G401.6 (cell line): ENCODE measurements around the gene ZNF609.
"Not testable (repeated sequence)": the region's sequence is repeated elsewhere in the genome, so short reads cannot be mapped to it uniquely, and the experiment has no call there.

Experiments
- FAIRE-seq: peaks from 2 replicates; lab custom pipeline; 2012; peaks lifted over from hg19 to GRCh38; lab: Jason Lieb, UNC

ZNF609 gene

GRCh38 chr15:64623347-64623996 lies 163.1 kb downstream of the ZNF609 start:
- FAIRE-seq, result no peak

DNA sequence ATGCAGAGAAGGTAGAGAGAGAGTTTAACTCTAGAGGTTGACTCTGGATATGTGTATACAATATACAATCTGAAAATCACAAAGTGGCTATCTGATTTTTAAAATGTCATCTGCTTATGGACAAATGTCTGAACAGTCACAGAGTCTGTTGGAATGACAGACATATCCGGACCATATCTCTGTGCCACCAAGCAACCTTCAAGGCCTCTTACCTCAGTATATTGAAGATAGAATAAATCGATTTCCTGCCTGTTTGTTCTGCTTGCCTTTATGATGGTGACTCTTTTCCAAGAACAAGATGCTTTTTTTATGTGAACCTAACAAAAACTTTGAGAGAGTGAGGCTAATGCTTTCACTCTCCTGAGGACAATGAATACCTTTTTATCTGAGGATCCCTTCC lies 163.9 kb downstream of the ZNF609 start:
- no peak for FAIRE-seq

- no peak for FAIRE-seq
These were observed 168.7 kb downstream of the ZNF609 start for GRCh38 chr15:64629063-64629462.

GRCh38 chr15:64630396-64631107 lies 170.2 kb downstream of the ZNF609 start:
- FAIRE-seq, result no peak

DNA sequence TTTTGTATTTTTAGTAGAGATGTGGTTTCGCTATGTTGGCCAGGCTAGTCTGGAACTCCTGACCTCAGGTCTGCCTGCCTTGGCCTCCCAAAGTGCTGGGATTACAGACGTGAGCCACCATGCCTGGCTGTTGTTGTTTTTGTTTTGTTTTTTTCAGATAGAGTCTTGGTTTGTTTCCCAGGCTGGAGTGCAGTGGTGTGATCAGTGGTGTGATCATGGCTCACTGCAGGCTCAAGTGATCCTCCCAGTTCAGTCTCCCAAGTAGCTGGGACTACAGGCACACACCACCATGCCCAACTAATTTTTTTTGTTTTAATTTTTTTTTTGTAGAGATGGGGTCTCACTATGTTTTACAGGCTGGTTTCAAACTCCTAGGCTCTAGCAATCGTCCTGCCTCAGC lies 172.3 kb downstream of the ZNF609 start:
- not testable (repeated sequence) for FAIRE-seq

- no peak for FAIRE-seq
These were observed 173.0 kb downstream of the ZNF609 start for GRCh38 chr15:64633332-64633731.

GRCh38 chr15:64634027-64634426 lies 173.6 kb downstream of the ZNF609 start:
- FAIRE-seq, result no peak

DNA sequence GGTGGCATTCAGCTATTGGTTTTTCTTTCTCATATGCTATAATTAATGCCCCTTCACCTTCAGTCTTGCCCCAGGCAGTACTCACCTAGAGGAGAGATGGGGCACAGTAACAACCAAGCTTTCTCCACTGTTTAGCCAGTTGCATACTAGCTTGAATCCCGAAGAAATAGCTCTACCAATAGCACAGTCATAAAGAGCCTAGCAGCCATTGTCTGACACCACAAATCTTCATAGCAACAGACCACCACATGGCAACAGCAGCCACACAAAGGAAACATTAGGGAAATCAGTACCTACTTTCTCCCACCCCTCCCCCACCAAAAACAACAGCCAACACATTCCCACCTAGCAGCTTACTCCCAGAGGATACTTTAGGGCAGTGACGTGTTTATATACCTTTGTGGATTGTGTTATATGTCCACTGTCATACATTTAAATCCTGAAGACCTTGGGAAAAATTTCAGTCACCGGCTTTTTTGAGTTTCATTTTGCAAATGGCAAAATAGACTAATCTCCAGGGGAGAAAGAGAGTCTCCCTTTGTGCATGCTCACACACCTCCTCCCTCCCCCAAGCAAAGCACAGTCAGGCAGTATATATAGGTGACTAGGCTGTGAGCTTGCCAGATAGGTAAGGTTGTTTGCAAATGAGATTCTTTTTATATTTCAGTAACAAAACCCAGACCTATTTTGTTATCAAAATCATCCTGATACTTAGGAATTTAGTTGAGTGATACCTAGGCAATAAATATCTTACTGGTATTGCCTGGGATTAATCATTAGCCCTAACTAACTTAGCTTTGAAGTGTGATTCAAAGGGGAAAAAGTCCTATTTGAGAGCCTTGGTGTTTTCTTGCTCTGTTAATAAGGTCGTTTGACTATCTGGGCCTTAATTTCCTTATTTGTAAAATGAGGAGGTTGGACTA lies 174.5 kb downstream of the ZNF609 start:
- no peak for FAIRE-seq

GRCh38 chr15:64635499-64636495 lies 175.4 kb downstream of the ZNF609 start:
- FAIRE-seq, result no peak

GRCh38 chr15:64636556-64636955 lies 176.2 kb downstream of the ZNF609 start:
- FAIRE-seq, result no peak

GRCh38 chr15:64637412-64637811 lies 177.0 kb downstream of the ZNF609 start:
- FAIRE-seq, result no peak

- not testable (repeated sequence) for FAIRE-seq
These were observed 179.4 kb downstream of the ZNF609 start for GRCh38 chr15:64639744-64640143.

GRCh38 chr15:64640146-64640871 lies 179.9 kb downstream of the ZNF609 start:
- no peak for FAIRE-seq

- no peak for FAIRE-seq
These were observed 182.5 kb downstream of the ZNF609 start for GRCh38 chr15:64642875-64643274.

DNA sequence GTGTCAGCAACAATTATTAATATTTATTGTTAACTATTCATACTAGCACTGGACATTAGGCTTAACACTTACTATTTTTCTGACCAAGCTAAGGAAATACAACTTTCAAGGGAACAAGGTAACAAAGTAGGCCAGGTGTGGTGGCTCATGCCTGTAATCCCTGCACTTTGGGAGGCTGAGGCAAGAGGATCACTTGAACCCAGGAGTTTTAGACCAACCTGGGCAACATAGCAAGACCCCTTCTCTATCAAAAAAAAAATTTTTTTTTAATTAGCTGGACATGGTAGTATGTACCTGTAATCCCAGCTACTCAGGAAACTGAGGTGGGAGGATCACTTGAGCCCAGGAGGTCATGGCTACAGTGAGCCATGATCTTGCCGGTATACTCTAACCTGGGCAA lies 183.3 kb downstream of the ZNF609 start:
- no peak for FAIRE-seq

DNA sequence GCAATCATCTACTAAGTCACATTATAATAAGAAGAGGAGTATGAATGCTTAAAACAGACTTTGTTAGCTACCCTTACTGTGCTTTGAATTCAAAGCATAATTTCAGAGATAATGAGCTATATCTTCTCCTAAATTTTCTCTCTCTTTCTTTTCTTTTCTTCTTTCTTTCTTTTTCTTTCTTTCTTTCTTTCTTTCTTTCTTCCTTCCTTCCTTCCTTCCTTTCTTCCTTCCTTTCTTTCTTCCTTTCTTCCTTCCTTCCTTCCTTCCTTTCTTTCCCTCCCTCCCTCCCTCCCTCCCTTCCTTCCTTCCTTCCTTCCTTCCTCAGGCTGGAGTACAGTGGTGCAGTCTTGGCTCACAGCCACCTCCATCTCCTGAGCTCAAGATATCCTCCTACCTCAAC lies 184.4 kb downstream of the ZNF609 start:
- not testable (repeated sequence) for FAIRE-seq

GRCh38 chr15:64645995-64646394 lies 185.6 kb downstream of the ZNF609 start:
- no peak for FAIRE-seq

DNA sequence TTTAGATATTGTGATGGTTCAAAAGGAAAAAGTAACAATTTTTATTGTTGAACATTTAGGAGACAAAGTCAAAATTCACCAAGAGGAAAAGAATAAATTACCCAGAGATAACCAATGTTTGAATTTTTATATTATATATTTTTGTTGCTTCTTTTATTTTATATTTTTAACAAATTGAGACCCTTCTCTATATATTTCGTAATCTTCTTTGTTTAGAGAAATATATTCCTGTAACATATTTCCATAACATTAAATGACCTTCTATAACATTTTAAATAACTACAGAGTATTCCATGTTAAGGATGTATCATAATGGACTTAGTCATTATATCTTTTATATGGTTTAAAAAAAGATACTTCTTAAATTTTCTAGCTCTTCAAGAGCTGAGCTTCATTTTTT lies 187.0 kb downstream of the ZNF609 start:
- FAIRE-seq, result peak; percentile 42

- FAIRE-seq, result no peak
These were observed 190.2 kb downstream of the ZNF609 start for GRCh38 chr15:64650552-64650951.

DNA sequence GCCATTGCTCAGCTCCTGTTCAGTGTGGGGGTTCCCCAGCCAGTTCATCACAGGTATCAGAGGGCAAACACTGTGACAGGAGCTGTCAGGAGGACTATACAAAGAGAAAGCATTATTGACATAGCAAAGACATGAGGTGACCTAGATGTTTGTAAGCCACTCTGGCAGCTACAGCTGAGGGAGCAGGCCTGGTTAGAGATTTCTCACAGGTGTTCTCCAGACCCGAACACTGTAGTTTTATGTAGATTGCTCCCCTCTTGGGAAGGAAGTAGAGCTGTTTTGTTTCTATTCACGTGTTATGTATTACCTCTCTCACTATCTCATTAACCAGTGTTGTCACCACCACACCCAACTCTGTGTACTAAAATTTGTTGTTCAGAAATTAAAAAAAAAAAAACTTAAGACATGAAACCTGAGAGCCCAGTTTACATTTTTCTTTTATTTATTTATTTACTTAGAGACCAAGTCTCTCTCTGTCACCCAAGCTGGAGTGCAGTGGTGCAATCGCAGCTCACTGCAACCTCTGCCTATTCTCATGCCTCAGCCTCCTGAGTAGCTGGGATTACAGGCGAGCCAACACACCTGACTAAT lies 191.3 kb downstream of the ZNF609 start:
- no peak for FAIRE-seq

GRCh38 chr15:64653757-64654156 lies 193.4 kb downstream of the ZNF609 start:
- FAIRE-seq, result peak; percentile 60
